Neutrophil (primary cell): ENCODE results near the gene KIF26B.

Experiments
- H3K27ac ChIP-seq: fragments of 200-600 bp; sonication (generic); 2 replicates; pipeline ENCODE4 v1.5.1; 2016; ENCODE audit warnings: mild to moderate bottlenecking, moderate library complexity
- H3K27me3 ChIP-seq: fragments of 200-600 bp; sonication (generic); 2 replicates; pipeline ENCODE4 v1.6.0; 2016; ENCODE audit warnings: mild to moderate bottlenecking
- H3K36me3 ChIP-seq: fragments of 200-600 bp; sonication (generic); 2 replicates; pipeline ENCODE4 v1.5.1; 2017
- H3K4me1 ChIP-seq, 2 experiments: fragments of 200-600 bp in 1 of 2; sonication (generic) in 1 of 2; 1 replicate in 1 of 2; 2 replicates in 1 of 2; pipeline versions ENCODE4 v1.5.1 to v1.6.1; 2013 to 2016; ENCODE audit warnings: low read depth in 1 of 2, low read length in 1 of 2, mild to moderate bottlenecking in 1 of 2, moderate library complexity in 1 of 2; ENCODE audit not compliant: control insufficient read depth in 1 of 2, insufficient read depth in 1 of 2
- H3K4me3 ChIP-seq, 2 experiments: fragments of 200-600 bp in 1 of 2; sonication (generic) in 1 of 2; 1 replicate in 1 of 2; 2 replicates in 1 of 2; pipeline ENCODE4 v1.5.1; 2013 to 2016; ENCODE audit warnings: low read depth in 1 of 2, low read length in 1 of 2, mild to moderate bottlenecking in 1 of 2, moderate library complexity in 1 of 2
- H3K9me3 ChIP-seq: fragments of 200-600 bp; sonication (generic); 2 replicates; pipeline ENCODE4 v1.5.1; 2016
- CTCF ChIP-seq: fragments of 200-600 bp; sonication (generic); IDR thresholded peaks from 2 replicates; pipeline ENCODE4 v1.5.1; 2016; ENCODE audit warnings: antibody characterized with exemption

The KIF26B gene

GRCh38 chr1:245181158-245181517, 26.4 kb downstream of the KIF26B start:
- Histone ChIP-seq H3K4me3 (no peak overlapping the region), H3K27ac (no peak overlapping the region), H3K9me3 (no peaks in the 10 kb centered on the region), H3K4me1 (no peaks in the 10 kb centered on the region), H3K36me3 (no peaks in the 10 kb centered on the region), H3K27me3 (no peaks in the 10 kb centered on the region)
- no peak for TF ChIP-seq CTCF

GRCh38 chr1:245182028-245182427, 27.2 kb downstream of the KIF26B start:
- no peaks in the 10 kb centered on the region for H3K27me3 ChIP-seq
- no peaks in the 10 kb centered on the region for H3K4me1 ChIP-seq
- no peak overlapping the region for H3K27ac ChIP-seq
- H3K4me3 ChIP-seq, result no peak overlapping the region
- H3K36me3 ChIP-seq, result no peaks in the 10 kb centered on the region
- no peak for TF ChIP-seq CTCF
- no peaks in the 10 kb centered on the region for H3K9me3 ChIP-seq

- no peaks in the 10 kb centered on the region for H3K9me3 ChIP-seq
- H3K27ac ChIP-seq, result no peak overlapping the region
- TF ChIP-seq CTCF, result no peak
- H3K27me3 ChIP-seq, result no peaks in the 10 kb centered on the region
- H3K4me1 ChIP-seq, result no peaks in the 10 kb centered on the region
- no peaks in the 10 kb centered on the region for H3K36me3 ChIP-seq
- no peak overlapping the region for H3K4me3 ChIP-seq
Measured at GRCh38 chr1:245183429-245183828, 28.6 kb downstream of the KIF26B start.

- H3K9me3 ChIP-seq, result no peaks in the 10 kb centered on the region
- no peaks in the 10 kb centered on the region for H3K36me3 ChIP-seq
- H3K4me1 ChIP-seq, result no peaks in the 10 kb centered on the region
- no peak for TF ChIP-seq CTCF
- no peak overlapping the region for H3K4me3 ChIP-seq
- no peaks in the 10 kb centered on the region for H3K27me3 ChIP-seq
- no peak overlapping the region for H3K27ac ChIP-seq
Measured at GRCh38 chr1:245184779-245185178, 30.0 kb downstream of the KIF26B start.

- Histone ChIP-seq H3K4me3 (no peak overlapping the region), H3K36me3 (no peaks in the 10 kb centered on the region), H3K27ac (no peak overlapping the region), H3K9me3 (no peaks in the 10 kb centered on the region), H3K4me1 (no peaks in the 10 kb centered on the region), H3K27me3 (no peaks in the 10 kb centered on the region)
- TF ChIP-seq CTCF, result no peak
Measured at GRCh38 chr1:245188403-245188802, 33.6 kb downstream of the KIF26B start.

- TF ChIP-seq CTCF, result no peak
- no peaks in the 10 kb centered on the region for H3K4me1 ChIP-seq
- no peak overlapping the region for H3K27ac ChIP-seq
- peaks cover 23% of the 10 kb centered on the region for H3K27me3 ChIP-seq
- H3K4me3 ChIP-seq, result no peak overlapping the region
- H3K36me3 ChIP-seq, result no peaks in the 10 kb centered on the region
- H3K9me3 ChIP-seq, result no peaks in the 10 kb centered on the region
Measured at GRCh38 chr1:245195398-245195797, 40.6 kb downstream of the KIF26B start.
